Measurements from ENCODE around the gene FAM107B.

The FAM107B gene

DNA sequence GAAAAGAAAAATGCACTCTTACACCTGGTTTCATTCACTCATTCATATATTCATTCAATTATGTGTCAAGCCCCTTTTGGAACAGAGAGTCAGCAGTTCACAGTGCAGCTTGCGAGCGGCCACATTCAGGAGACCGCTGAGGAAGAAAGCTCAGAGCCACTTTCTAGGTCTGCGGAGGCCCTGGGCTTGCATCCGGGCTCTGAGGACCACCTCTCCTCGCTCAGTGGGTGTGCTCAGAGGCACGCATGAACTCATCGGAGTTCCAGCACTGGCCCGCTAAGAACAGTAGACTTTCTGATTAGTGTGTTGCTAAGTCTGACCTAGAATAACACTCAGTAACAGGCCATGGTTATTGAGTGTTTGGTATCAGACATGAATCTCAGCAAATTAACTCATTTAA, 1.8 kb upstream of the FAM107B start:
- ATAC-seq, result no peak
- no peak for TF ChIP-seq ZNF565 (CRISPR knock-in tag; conservative IDR thresholded peaks at IDR 0.05; ENCODE audit: low read depth)
- no peak for TF ChIP-seq TOX (CRISPR knock-in tag; IDR thresholded peaks at IDR 0.05; ENCODE audit: borderline replicate concordance)
- no peak for TF ChIP-seq CSDC2 (CRISPR knock-in tag; IDR thresholded peaks at IDR 0.05)
- TF ChIP-seq ZC3H10 (CRISPR knock-in tag; IDR thresholded peaks at IDR 0.05), result no peak
- no peak for TF ChIP-seq ZNF8 (CRISPR knock-in tag; IDR thresholded peaks at IDR 0.05)
- TF ChIP-seq ARNTL (CRISPR knock-in tag; IDR thresholded peaks at IDR 0.05; ENCODE audit: borderline replicate concordance, low read depth), result no peak
- TF ChIP-seq, protein P1, sequence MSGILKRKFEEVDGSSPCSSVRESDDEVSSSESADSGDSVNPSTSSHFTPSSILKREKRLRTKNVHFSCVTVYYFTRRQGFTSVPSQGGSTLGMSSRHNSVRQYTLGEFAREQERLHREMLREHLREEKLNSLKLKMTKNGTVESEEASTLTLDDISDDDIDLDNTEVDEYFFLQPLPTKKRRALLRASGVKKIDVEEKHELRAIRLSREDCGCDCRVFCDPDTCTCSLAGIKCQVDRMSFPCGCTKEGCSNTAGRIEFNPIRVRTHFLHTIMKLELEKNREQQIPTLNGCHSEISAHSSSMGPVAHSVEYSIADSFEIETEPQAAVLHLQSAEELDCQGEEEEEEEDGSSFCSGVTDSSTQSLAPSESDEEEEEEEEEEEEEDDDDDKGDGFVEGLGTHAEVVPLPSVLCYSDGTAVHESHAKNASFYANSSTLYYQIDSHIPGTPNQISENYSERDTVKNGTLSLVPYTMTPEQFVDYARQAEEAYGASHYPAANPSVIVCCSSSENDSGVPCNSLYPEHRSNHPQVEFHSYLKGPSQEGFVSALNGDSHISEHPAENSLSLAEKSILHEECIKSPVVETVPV (CRISPR knock-in tag; IDR thresholded peaks at IDR 0.05), result no peak
- TF ChIP-seq, protein P2, sequence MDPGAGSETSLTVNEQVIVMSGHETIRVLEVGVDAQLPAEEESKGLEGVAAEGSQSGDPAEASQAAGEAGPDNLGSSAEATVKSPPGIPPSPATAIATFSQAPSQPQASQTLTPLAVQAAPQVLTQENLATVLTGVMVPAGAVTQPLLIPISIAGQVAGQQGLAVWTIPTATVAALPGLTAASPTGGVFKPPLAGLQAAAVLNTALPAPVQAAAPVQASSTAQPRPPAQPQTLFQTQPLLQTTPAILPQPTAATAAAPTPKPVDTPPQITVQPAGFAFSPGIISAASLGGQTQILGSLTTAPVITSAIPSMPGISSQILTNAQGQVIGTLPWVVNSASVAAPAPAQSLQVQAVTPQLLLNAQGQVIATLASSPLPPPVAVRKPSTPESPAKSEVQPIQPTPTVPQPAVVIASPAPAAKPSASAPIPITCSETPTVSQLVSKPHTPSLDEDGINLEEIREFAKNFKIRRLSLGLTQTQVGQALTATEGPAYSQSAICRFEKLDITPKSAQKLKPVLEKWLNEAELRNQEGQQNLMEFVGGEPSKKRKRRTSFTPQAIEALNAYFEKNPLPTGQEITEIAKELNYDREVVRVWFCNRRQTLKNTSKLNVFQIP (CRISPR knock-in tag; IDR thresholded peaks at IDR 0.05; ENCODE audit: borderline replicate concordance, low read depth), result no peak
- no peak for TF ChIP-seq RARB (CRISPR knock-in tag; IDR thresholded peaks at IDR 0.05)
- TF ChIP-seq, protein P3, sequence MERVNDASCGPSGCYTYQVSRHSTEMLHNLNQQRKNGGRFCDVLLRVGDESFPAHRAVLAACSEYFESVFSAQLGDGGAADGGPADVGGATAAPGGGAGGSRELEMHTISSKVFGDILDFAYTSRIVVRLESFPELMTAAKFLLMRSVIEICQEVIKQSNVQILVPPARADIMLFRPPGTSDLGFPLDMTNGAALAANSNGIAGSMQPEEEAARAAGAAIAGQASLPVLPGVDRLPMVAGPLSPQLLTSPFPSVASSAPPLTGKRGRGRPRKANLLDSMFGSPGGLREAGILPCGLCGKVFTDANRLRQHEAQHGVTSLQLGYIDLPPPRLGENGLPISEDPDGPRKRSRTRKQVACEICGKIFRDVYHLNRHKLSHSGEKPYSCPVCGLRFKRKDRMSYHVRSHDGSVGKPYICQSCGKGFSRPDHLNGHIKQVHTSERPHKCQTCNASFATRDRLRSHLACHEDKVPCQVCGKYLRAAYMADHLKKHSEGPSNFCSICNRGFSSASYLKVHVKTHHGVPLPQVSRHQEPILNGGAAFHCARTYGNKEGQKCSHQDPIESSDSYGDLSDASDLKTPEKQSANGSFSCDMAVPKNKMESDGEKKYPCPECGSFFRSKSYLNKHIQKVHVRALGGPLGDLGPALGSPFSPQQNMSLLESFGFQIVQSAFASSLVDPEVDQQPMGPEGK (CRISPR knock-in tag; IDR thresholded peaks at IDR 0.05; ENCODE audit: borderline replicate concordance), result no peak
- TF ChIP-seq, protein P4, sequence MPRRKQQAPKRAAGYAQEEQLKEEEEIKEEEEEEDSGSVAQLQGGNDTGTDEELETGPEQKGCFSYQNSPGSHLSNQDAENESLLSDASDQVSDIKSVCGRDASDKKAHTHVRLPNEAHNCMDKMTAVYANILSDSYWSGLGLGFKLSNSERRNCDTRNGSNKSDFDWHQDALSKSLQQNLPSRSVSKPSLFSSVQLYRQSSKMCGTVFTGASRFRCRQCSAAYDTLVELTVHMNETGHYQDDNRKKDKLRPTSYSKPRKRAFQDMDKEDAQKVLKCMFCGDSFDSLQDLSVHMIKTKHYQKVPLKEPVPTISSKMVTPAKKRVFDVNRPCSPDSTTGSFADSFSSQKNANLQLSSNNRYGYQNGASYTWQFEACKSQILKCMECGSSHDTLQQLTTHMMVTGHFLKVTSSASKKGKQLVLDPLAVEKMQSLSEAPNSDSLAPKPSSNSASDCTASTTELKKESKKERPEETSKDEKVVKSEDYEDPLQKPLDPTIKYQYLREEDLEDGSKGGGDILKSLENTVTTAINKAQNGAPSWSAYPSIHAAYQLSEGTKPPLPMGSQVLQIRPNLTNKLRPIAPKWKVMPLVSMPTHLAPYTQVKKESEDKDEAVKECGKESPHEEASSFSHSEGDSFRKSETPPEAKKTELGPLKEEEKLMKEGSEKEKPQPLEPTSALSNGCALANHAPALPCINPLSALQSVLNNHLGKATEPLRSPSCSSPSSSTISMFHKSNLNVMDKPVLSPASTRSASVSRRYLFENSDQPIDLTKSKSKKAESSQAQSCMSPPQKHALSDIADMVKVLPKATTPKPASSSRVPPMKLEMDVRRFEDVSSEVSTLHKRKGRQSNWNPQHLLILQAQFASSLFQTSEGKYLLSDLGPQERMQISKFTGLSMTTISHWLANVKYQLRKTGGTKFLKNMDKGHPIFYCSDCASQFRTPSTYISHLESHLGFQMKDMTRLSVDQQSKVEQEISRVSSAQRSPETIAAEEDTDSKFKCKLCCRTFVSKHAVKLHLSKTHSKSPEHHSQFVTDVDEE (CRISPR knock-in tag; IDR thresholded peaks at IDR 0.05), result no peak
- TF ChIP-seq ZNF70 (CRISPR knock-in tag; IDR thresholded peaks at IDR 0.05), result no peak
- no peak for TF ChIP-seq ZFP30 (CRISPR knock-in tag; IDR thresholded peaks at IDR 0.05)
- TF ChIP-seq TCF4 (CRISPR knock-in tag; IDR thresholded peaks at IDR 0.05; ENCODE audit: borderline replicate concordance), result no peak

DNA sequence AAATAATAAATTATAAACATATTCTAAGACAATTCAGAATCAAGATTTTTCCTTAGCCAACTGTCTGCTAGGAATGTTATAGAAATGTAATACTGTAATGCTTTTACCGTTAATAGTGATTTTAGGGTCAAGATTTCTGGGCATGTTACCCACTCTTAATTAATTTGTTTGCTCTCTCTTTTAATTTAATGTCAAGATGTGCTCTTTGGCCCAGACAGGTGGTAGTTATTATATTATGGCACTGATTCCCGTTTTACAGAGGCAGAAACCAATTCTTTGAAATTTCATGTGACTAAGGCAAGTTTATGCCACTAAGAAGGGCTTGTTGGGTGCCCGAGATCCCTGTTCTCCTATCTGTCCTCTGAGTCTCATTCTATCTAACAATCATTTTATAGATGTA, 959 bp upstream of the FAM107B start:
- no peak for TF ChIP-seq BACH2 (CRISPR knock-in tag; IDR thresholded peaks at IDR 0.05; ENCODE audit: borderline replicate concordance)
- no peak for TF ChIP-seq TOX (CRISPR knock-in tag; IDR thresholded peaks at IDR 0.05; ENCODE audit: borderline replicate concordance)
- TF ChIP-seq CSDC2 (CRISPR knock-in tag; IDR thresholded peaks at IDR 0.05), result no peak
- TF ChIP-seq ESRRG (CRISPR knock-in tag; IDR thresholded peaks at IDR 0.05), result no peak
- TF ChIP-seq ZFP30 (CRISPR knock-in tag; IDR thresholded peaks at IDR 0.05), result no peak
- no peak for TF ChIP-seq ZFP3 (CRISPR knock-in tag; IDR thresholded peaks at IDR 0.05)
- no peak for TF ChIP-seq ZC3H10 (CRISPR knock-in tag; IDR thresholded peaks at IDR 0.05)
- no peak for TF ChIP-seq RARB (CRISPR knock-in tag; IDR thresholded peaks at IDR 0.05)
- no peak for TF ChIP-seq SNAI2 (CRISPR knock-in tag; IDR thresholded peaks at IDR 0.05)
- TF ChIP-seq, protein P2 (CRISPR knock-in tag; IDR thresholded peaks at IDR 0.05; ENCODE audit: borderline replicate concordance, low read depth), result no peak
- TF ChIP-seq TCF4 (CRISPR knock-in tag; IDR thresholded peaks at IDR 0.05; ENCODE audit: borderline replicate concordance), result no peak
- TF ChIP-seq ZNF8 (CRISPR knock-in tag; IDR thresholded peaks at IDR 0.05), result no peak
- ATAC-seq, result no peak

DNA sequence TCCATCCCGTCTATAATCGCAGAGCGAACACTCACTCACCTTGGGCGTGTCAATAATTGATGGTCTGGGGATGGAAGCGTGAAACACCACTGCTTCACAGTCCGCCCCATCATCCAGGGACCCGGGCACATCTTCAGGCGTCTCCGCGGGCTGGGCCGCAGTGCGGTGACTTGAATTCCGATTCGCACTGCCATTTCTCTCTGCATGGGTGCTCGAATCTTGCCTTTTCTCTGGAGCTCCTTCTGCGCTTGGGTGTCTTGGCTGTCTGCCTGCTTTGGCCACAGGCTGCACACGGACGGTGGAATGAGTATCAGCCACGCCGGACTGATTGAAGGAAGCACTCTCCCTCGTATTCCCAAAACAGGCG, 500 bp downstream of the FAM107B start:
- TF ChIP-seq SNAI2 (CRISPR knock-in tag; IDR thresholded peaks at IDR 0.05) (no peak), ZFP3 (CRISPR knock-in tag; IDR thresholded peaks at IDR 0.05) (no peak), PPARA (CRISPR knock-in tag; IDR thresholded peaks at IDR 0.05; ENCODE audit: borderline replicate concordance) (no peak)
- no peak for ATAC-seq

Data from SK-N-SH treated with all-trans-retinoic acid at 6 μM for 48 hours (cell line).